GM11168 (cell line): Measurements from ENCODE around the gene GPSM1.

Experiments used
- in situ Hi-C: fragments of 300-500 bp; cut with MboI; formaldehyde crosslinking; loops from one replicate; pipeline ENCODE4 v1.12.0; 2022; ENCODE audit warnings: low sequenced_read_pairs; ENCODE audit not compliant: unreplicated experiment

The GPSM1 gene

DNA sequence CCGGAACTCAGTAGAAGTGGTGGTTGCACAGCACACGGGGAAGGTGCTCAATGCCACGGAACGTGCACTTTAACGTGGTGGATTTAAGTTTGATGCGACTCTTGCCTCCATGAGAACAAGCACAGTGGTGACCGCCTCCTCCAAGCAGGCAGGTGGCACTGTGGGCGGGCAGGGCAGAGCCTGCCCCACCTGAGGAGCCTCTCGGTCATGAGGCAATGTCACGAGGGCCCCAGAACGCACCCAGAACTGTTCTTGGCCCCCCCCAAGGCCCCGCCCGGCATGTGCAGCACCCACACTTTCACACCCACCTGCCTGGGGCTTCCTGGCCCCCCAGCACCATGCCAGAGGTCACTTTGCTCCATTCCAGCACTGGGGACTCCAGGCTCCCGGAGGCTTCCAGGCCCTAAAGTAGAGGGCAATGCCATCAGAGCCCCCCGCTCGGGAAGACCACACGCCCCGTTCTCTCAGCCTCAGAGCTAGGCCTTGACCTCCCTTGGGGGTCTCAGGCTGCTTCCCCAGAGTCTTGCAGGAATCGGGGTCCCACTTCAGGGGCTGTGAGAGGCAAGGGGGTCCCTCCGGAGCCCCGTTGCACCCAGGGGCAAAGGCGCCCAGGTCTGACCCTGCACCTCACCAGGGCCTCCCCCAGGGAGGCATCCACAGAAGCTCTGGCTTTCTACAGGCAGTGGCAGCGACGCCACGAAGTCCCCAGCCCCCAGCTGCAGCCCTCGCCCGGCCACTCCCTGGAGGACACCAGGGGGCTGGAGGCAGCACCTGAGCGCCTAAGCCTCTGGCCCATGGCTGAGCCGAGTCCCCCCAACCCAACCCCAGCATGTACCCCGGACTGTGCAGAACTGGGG is 37.5 kb upstream of the GPSM1 start:
- in situ Hi-C loops: loop anchor here (10.0 kb wide), 1 partner anchor 115 kb away; no protein-coding TSS in a partner anchor

DNA sequence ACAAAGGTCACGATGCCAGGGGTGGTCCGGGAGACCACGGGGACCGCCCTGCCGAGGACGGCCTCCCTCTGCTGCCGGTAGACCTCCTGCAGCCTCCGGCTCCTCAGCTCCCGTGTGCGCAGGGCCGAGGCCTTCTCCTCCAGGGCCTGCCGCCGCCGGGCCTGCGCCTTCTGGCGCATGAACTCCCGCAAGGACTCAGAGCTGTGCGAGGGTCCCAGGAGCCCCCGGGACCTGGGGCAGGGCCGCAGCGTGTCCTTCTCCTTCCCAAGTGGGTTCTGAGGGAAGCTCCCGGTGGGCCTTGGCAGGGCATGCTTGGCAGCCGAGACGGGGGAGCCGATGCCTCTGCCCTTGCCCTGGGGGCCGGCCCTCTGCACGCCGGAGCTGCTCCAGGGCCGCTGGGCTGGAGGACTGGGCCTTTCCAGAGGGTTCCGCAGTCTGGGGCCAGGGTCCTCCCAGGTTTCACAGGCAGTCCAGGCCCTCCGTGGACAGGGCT is 36.8 kb upstream of the GPSM1 start:
- in situ Hi-C loops: no loop called here

GRCh38 chr9:136291306-136292025 is 35.9 kb upstream of the GPSM1 start:
- in situ Hi-C loops: no loop called here

GRCh38 chr9:136292026-136292538 is 35.3 kb upstream of the GPSM1 start:
- in situ Hi-C loops: no loop called here

GRCh38 chr9:136292591-136293448 is 34.5 kb upstream of the GPSM1 start:
- in situ Hi-C loops: no loop called here

DNA sequence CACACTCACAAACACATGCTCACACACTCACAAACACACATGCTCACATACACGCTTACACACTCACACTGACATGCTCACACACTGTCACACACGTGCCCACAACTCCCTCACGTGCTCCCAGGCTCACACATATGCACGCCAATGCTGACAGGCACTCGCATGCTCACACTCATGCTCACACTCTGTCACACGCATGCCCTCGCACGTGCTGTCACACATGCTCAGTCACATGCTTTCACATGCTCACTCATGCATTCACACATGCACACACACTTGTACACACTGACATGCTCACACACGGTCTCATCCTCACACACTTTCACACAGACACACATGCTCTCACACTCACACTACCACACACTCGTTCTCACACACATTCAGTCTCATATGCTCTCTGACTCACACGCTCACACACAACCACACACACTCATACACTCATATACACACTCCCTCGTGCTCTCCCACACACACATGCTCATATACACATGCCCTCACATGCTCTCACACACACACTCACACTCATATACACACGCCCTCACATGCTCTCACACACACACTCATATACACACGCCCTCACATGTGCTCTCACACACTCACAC is 33.8 kb upstream of the GPSM1 start:
- in situ Hi-C loops: no loop called here

DNA sequence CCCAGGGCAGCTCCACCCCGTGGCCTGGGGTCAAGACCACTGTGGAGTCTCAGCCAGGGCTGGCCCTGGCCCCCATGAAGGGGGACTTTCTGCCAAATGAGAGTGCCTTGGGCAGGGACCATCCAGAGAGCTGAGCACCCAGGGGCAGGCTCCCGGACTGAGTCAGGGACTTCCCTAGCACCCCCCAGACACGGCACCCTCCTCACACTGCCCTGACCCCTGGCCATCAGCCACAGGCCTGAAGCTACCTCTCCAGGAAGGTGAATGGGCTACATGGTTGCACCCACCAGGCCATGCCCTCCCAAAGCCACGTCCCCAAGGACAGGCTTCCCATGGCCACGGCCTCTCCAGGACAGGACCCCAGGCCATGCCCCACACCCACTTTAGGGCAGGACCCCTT is 32.9 kb upstream of the GPSM1 start:
- in situ Hi-C loops: no loop called here

- in situ Hi-C loops: no loop called here
Observed at GRCh38 chr9:136295055-136295454, 32.3 kb upstream of the GPSM1 start.

- in situ Hi-C loops: no loop called here
Observed at GRCh38 chr9:136295542-136296433, 31.6 kb upstream of the GPSM1 start.

DNA sequence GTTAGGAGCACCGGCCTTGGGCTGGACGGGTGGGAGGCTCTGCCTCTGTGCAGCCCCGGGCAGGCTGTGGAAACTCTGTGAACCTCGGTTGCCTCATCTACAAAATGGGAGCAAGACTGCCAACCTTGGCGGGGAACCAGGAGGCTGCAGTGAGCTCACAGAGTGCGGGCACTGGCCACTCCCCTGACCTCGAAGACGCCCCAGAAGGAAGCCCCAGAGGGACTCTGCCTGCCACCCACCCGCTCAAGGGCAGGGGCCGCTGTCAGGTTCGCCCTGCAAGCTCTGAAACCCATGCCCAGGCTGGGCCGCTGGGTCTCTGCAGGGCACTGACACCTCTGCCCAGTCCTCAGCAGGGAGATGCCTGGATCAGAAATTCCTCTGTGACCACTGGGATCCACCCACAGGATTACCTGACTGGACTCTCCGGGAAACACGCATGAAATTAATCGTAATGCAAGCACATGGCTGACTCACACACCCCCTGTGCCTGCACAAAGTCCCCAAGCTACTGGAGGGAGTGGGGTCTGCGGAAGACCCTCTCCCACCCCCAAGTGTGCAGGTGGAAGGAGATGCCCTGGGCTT is 30.8 kb upstream of the GPSM1 start:
- in situ Hi-C loops: no loop called here

- in situ Hi-C loops: no loop called here
Observed at GRCh38 chr9:136297016-136297691, 30.2 kb upstream of the GPSM1 start.

GRCh38 chr9:136297766-136298735 is 29.3 kb upstream of the GPSM1 start:
- in situ Hi-C loops: no loop called here

GRCh38 chr9:136299116-136299515 is 28.2 kb upstream of the GPSM1 start:
- in situ Hi-C loops: no loop called here

- in situ Hi-C loops: no loop called here
Observed at GRCh38 chr9:136299541-136299940, 27.8 kb upstream of the GPSM1 start.

DNA sequence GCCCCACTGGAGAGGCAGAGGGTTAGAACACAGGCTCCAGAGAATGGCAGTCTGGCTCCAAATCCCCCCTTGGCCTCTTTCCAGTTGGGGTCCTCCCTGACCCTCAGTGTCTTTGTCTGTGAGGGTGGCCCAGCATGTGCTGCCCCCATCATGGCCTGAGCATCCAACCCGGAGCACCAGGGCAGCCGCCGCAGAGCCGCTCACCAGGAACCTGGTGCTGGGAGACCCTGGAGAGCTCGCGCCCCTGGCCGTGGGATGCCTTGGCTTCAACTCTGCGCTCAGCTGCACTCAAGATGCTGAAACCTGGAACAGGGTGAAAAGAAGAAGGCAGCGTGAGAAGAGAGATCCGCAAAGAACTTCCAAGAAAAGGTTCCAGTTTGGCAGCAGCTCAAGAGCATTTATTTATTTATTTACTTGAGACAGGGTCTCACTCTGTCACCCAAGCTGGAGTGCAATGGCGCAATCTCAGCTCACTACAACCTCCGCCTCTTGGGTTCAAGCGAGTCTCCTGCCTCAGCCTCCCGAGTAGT is 27.3 kb upstream of the GPSM1 start:
- in situ Hi-C loops: no loop called here

GRCh38 chr9:136300866-136301265 is 26.5 kb upstream of the GPSM1 start:
- in situ Hi-C loops: no loop called here

- in situ Hi-C loops: no loop called here
Observed at GRCh38 chr9:136302527-136302926, 24.8 kb upstream of the GPSM1 start.
